ENCODE measurements around the gene MAPK12. TPM values are rescaled to one million over a fixed set of nuclear protein-coding genes. Genes with fewer than 3 reads are reported as not detected.

MAPK12 gene
- total and polyA plus RNA-seq, 10 of the 15 experiments (the other 5 are each of a cell fraction or from before 2014, with no cell fraction given), result 1.1 to 38.9 (median 16.3) TPM

- TF ChIP-seq SRF (IDR thresholded peaks at IDR 0.05; ENCODE audit: low read depth in 2 of 2, low read length in 2 of 2), result no peak
Measured at GRCh38 chr22:50233223-50233622, 28.3 kb downstream of the MAPK12 start (continued).

- ATAC-seq (no peak), DNase-seq (ENCODE audit: low read depth, low spot score) (no peak), FAIRE-seq (no peak)
- 96% methylated on average over 20 of the region's 20 CpGs for WGBS (ENCODE audit: insufficient coverage, insufficient replicate concordance, low lambda C conversion rate, missing lambda C conversion rate)
- no peaks in the 10 kb centered on the region for H3K4me1 ChIP-seq (ENCODE audit: control insufficient read depth, insufficient read depth, low read length)
- no TSS peak for BruUV-seq (replicated peaks)
- ChIA-PET RAD21 (ENCODE audit: unreplicated experiment) (interaction anchor here (0.6 to 0.7 kb wide), 2 partner anchors 11 to 78 kb away, joined by 3 read pairs; no protein-coding TSS in a partner anchor), POLR2A (no interaction called here), CTCF (interaction anchor here (1.2 kb wide), 1 partner anchor 8 kb away, joined by 4 read pairs; no protein-coding TSS in a partner anchor), SMC1A (ENCODE audit: uncharacterized antibody, unreplicated experiment) (interaction anchor here (0.6 kb wide), 1 partner anchor 465 kb away, joined by 4 read pairs; no protein-coding TSS in a partner anchor)
- H3K79me2 ChIP-seq (ENCODE audit: control insufficient read depth, insufficient read depth, low read length), result peaks cover 9% of the 10 kb centered on the region
- TF ChIP-seq PML (IDR thresholded peaks at IDR 0.05; ENCODE audit: low read length) (no peak), CHD4 (IDR thresholded peaks at IDR 0.05) (no peak), BCL3 (IDR thresholded peaks at IDR 0.05; ENCODE audit: borderline replicate concordance, insufficient read depth, low read depth, low read length, poor library complexity, severe bottlenecking) (no peak), NR2F1 (conservative IDR thresholded peaks at IDR 0.05) (no peak), HSF1 (IDR thresholded peaks at IDR 0.05; ENCODE audit: low read depth, low read length) (no peak), CREM (IDR thresholded peaks at IDR 0.05; ENCODE audit: low read depth) (no peak), TCF3 (IDR thresholded peaks at IDR 0.05; ENCODE audit: borderline replicate concordance, insufficient read depth, low read depth, low read length) (no peak), HDGF (IDR thresholded peaks at IDR 0.05) (no peak), ZNF24 (IDR thresholded peaks at IDR 0.05) (no peak), USF2 (IDR thresholded peaks at IDR 0.05; ENCODE audit: borderline replicate concordance, low read depth, low read length) (no peak), ZSCAN29 (IDR thresholded peaks at IDR 0.05) (no peak), SMAD5 (IDR thresholded peaks at IDR 0.05; ENCODE audit: low read depth) (no peak), ZBTB33 (IDR thresholded peaks at IDR 0.05) (no peak), MYB (IDR thresholded peaks at IDR 0.05; ENCODE audit: borderline replicate concordance, low read depth, low read length) (no peak), TARDBP (IDR thresholded peaks at IDR 0.05; ENCODE audit: borderline replicate concordance) (no peak), KAT2A (conservative IDR thresholded peaks at IDR 0.05; ENCODE audit: control insufficient read depth, low read depth, low read length) (no peak)
- H3K4me2 ChIP-seq (ENCODE audit: control insufficient read depth, insufficient read depth), result no peak overlapping the region
- H2AFZ ChIP-seq (ENCODE audit: control insufficient read depth, low read depth, low read length), result no peak overlapping the region
- no peak overlapping the region for H3K9ac ChIP-seq (ENCODE audit: control insufficient read depth, insufficient read depth, low read length)
- no peaks in the 10 kb centered on the region for H3K9me3 ChIP-seq (replicated peaks; ENCODE audit: control insufficient read depth, insufficient read depth, low read length)
- H3K4me3 ChIP-seq, result no peak overlapping the region
- H3K36me3 ChIP-seq (ENCODE audit: control insufficient read depth in 2 of 2, insufficient read depth in 2 of 2, low read length in 1 of 2), result peaks cover 0 to 8% of the 10 kb centered on the region in 2 experiments; a peak in 3 of 4 replicates
- intact Hi-C loops (cut with micrococcal nuclease; ENCODE audit: unreplicated experiment), result no loop called here
- no peaks in the 10 kb centered on the region for H3K27me3 ChIP-seq (replicated peaks in 1 of 2; ENCODE audit: control insufficient read depth in 2 of 2, insufficient read depth in 2 of 2, low read length in 1 of 2)
- no peak overlapping the region for H3K27ac ChIP-seq (ENCODE audit: control insufficient read depth, insufficient read depth)
- no peaks in the 10 kb centered on the region for H4K20me1 ChIP-seq (ENCODE audit: control insufficient read depth, insufficient read depth)
- in situ Hi-C loops (cut with MboI), result no loop called here
Measured at GRCh38 chr22:50232481-50233151, 28.9 kb downstream of the MAPK12 start.
